ENCODE results near the gene TARBP1.
A peak's percentile ranks its signal among the peaks of the same experiment; 100 is the strongest.
"Not testable (repeated sequence)": the region's sequence is repeated elsewhere in the genome, so short reads cannot be mapped to it uniquely, and the experiment has no call there.

TARBP1 gene

GRCh38 chr1:234478481-234479309 lies at the start of gene TARBP1:
TSS of gene TARBP1 (minus strand) at chr1:234479179. CDS start at chr1:234479103, 76 bp downstream.
- peak; percentile 37 to 63 for DNase-seq (ENCODE audit: low read depth in 1 of 2, low spot score in 1 of 2)

GRCh38 chr1:234528074-234528865 lies 49.3 kb upstream of the TARBP1 start:
- no peak for DNase-seq (ENCODE audit: low read depth in 1 of 2, low spot score in 1 of 2)

GRCh38 chr1:234527346-234527745 lies 48.4 kb upstream of the TARBP1 start:
- no peak for DNase-seq (ENCODE audit: low read depth in 1 of 2, low spot score in 1 of 2)

- DNase-seq (ENCODE audit: low read depth in 1 of 2, low spot score in 1 of 2): no peak
Observed at GRCh38 chr1:234526922-234527321, 47.9 kb upstream of the TARBP1 start.

GRCh38 chr1:234525099-234525799 lies 46.3 kb upstream of the TARBP1 start:
- DNase-seq (ENCODE audit: low read depth in 1 of 2, low spot score in 1 of 2): no peak

GRCh38 chr1:234521836-234522235 lies 42.9 kb upstream of the TARBP1 start:
- DNase-seq (ENCODE audit: low read depth in 1 of 2, low spot score in 1 of 2): no peak

GRCh38 chr1:234520908-234521817 lies 42.2 kb upstream of the TARBP1 start:
- no peak for DNase-seq (ENCODE audit: low read depth in 1 of 2, low spot score in 1 of 2)

- DNase-seq (ENCODE audit: low read depth in 1 of 2, low spot score in 1 of 2): no peak
Observed at GRCh38 chr1:234519506-234519905, 40.5 kb upstream of the TARBP1 start.

GRCh38 chr1:234518876-234519275 lies 39.9 kb upstream of the TARBP1 start:
- no peak for DNase-seq (ENCODE audit: low read depth in 1 of 2, low spot score in 1 of 2)

- DNase-seq (ENCODE audit: low read depth in 1 of 2, low spot score in 1 of 2): not testable (repeated sequence)
Observed at GRCh38 chr1:234518086-234518485, 39.1 kb upstream of the TARBP1 start.

- DNase-seq (ENCODE audit: low read depth in 1 of 2, low spot score in 1 of 2): no peak
Observed at GRCh38 chr1:234517110-234517802, 38.3 kb upstream of the TARBP1 start.

GRCh38 chr1:234515821-234516241 lies 36.9 kb upstream of the TARBP1 start:
- no peak for DNase-seq (ENCODE audit: low read depth in 1 of 2, low spot score in 1 of 2)

GRCh38 chr1:234515411-234515810 lies 36.4 kb upstream of the TARBP1 start:
- no peak for DNase-seq (ENCODE audit: low read depth in 1 of 2, low spot score in 1 of 2)

GRCh38 chr1:234512451-234512861 lies 33.5 kb upstream of the TARBP1 start:
- no peak for DNase-seq (ENCODE audit: low read depth in 1 of 2, low spot score in 1 of 2)

- no peak for DNase-seq (ENCODE audit: low read depth in 1 of 2, low spot score in 1 of 2)
Observed at GRCh38 chr1:234509457-234510328, 30.7 kb upstream of the TARBP1 start.

GRCh38 chr1:234507626-234508387 lies 28.8 kb upstream of the TARBP1 start:
- no peak for DNase-seq (ENCODE audit: low read depth in 1 of 2, low spot score in 1 of 2)

GRCh38 chr1:234507089-234507488 lies 28.1 kb upstream of the TARBP1 start:
- no peak for DNase-seq (ENCODE audit: low read depth in 1 of 2, low spot score in 1 of 2)

- DNase-seq (ENCODE audit: low read depth in 1 of 2, low spot score in 1 of 2): no peak
Observed at GRCh38 chr1:234505769-234506102, 26.8 kb upstream of the TARBP1 start.
